Raji (cell line): ENCODE data around the gene MT1M.

ENCODE experiments used
- POLR2A ChIP-seq: IDR thresholded peaks from 2 replicates; pipeline ENCODE4 v1.6.1; 2011; ENCODE audit warnings: low read depth, low read length, control low read depth; ENCODE audit not compliant: insufficient read depth

The MT1M gene

GRCh38 chr16:56632156-56632847 is at the start of gene MT1M:
TSS of gene MT1M (plus strand) at chr16:56632659. CDS start at chr16:56632732, 73 bp downstream.
- no peak for TF ChIP-seq POLR2A

DNA sequence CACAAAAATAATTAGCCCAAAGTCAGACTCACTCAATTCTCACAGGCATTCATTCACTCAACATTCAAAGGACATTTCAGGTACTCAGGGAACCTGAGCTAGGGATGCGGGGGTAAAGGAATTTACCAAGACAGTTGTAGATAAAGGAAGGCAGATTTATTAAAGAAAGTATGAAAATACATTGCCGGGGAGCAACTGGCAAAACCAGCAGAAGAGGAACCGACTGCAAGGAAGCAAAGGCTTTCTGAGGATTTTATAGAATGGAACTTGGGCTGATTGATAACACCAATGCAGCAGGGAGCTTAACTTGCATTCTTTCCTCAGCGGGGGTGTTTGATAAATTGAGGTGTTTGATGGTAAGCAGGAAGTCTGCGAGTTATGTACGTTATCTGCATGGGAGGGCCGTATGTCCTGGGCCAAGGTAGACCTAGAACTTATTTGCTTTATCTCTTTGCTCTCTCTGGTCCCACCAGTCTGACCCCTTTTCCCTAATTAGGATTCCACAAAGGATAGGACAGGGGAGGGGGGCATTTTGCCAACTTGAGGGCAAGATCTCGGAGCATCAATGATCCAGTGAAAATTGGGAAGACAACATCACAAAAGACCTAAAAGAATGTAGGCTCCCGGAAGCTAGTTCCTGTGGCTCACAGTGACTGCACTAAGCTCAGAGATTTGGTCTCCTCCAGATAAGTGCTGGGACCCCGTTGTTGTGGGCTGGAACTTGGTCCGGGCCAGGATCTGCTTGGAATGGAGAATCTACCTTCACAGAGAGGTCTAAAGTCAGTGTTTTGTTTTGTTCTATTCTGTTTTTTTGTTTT is 48.9 kb upstream of the MT1M start:
- TF ChIP-seq POLR2A: no peak

- no peak for TF ChIP-seq POLR2A
Measured at GRCh38 chr16:56584276-56584675, 48.2 kb upstream of the MT1M start.

DNA sequence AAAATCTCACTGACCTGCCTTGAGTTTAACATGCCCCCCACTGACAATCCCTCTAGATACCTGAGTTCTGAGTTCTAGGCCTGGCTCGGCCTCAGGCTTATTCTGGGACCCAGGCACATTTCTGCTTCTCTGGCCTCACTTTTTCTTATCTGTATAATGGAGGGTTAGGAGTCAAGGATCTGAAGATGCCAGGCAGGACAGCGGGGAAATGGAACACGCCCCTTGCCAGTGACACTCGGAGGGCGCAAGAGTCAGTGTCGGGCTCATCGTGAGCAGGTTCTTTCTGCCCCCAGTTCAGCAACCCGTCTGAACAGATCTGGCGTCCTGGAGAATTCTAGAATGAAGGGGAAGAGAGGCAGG is 43.7 kb upstream of the MT1M start:
- TF ChIP-seq POLR2A: no peak

DNA sequence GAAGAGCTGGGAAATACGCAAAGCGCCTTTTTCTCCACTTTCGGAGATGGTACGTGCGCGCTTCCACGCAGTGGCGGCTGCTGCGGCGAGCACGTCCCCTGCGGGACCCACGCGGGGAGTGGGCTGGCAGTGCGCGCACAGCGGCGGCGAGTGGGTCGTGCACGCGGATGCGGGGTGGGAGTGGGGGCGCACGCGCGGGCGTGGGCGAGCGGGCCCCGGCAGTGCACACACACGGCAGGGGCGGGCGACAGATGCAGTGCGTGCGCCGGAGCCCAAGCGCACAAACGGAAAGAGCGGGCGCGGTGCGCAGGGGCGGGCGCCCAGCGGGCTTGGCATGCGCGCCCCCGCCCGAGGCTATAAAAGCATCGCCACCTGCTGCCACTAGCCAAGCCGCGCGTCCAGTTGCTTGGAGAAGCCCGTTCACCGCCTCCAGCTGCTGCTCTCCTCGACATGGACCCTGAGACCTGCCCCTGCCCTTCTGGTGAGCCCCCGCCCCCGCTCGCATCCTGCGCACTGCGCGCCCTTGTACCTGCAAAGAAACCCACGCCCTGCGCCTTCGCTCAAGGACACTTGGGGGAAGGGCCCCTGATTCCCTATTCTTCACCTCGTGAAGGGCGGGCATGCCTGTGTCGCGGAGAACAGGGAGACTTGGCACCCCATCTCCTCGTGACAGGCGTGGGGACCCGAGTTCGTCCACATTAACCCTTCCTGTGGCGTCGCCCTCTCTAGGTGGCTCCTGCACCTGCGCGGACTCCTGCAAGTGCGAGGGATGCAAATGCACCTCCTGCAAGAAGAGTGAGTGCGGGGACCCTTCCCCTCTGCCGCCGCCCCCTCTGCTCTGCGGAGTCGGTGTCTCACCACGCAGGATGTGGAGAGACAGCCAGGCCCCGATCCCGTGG is 43.1 kb upstream of the MT1M start, which contains the start of gene MT3:
Gene MT3, plus strand, starts transcription at position 388 of the 899 bp plus-strand sequence. Its CDS starts 63 bp downstream, at position 451.
- no peak for TF ChIP-seq POLR2A

- TF ChIP-seq POLR2A: no peak
Measured at GRCh38 chr16:56591377-56592060, 40.9 kb upstream of the MT1M start.

DNA sequence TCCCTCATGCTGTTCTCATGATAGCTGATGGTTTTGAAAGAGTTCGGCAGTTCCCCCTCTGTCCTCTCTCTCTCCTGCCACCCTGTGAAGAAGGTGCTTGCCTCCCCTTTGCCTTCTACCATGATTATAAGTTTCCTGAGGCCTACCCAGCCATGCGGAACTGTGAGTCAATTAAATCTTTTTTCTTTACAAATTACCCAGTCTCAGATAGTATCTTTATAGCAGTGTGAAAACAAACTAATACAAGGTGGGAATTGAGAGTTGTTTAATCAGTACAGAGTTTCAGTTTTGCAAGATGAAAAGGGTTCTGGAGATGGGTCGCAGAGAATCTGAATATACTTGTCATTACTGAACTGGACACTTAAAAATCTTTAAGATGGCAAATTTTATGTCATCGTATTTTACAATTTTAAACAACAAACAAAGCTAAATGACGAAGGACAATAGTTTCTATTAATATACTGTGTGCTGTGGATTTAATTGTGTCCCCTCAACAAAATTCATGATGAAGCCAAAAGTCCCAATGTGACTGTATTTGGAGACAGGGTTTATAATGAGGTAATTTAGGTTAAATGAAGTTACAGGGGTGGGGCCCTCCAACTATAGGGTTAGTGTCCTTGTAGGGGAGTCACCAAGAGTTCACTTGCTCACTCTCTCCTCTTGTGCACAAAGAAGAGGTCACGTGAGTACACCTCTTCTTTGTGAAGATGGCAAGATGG is 38.7 kb upstream of the MT1M start:
- no peak for TF ChIP-seq POLR2A

DNA sequence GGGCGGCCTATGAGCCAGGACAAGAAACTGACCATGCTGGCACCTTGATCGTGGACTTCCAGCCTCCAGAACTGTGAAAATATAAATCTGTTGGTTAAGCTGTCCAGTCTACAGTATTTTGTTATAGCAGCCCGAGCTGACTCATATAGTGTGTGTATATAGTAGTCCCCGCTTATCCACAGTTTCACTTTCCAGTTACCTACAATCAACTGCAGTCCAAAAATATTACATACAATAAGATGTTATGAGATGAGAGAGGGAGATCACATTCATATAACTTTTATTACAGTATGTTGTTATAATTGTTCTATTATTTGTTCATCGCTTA is 38.2 kb upstream of the MT1M start:
- TF ChIP-seq POLR2A: no peak

DNA sequence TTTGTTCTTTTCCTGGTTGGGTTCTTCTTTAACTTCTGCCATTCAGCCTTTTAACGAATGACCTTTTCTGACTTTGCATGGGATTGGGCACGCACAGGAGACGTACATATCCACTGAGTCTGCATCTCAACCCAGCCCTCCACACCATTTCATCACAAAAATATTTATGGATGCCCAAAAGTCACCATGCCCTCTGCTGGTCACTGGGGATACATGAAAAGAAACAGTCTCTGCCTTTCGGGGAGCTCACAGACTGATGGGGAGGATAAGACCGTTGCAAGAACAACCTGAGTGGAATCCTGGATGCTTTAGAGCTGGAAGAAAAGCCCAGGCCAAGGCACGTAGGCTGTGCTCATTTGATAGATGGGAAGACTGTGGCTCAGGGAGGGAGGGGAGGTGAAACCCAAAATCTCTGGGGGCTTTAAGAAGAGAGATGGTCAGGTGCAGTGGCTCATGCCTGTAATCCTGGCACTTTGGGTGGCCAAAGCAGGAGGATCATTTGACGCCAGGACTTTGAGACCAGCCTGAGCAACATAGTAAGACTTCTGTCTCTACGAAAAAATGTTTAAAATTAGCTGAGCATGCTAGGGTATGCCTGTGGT is 32.0 kb upstream of the MT1M start:
- no peak for TF ChIP-seq POLR2A

- TF ChIP-seq POLR2A: no peak
Measured at GRCh38 chr16:56601325-56601724, 31.1 kb upstream of the MT1M start.

GRCh38 chr16:56603589-56603988 is 28.9 kb upstream of the MT1M start:
- no peak for TF ChIP-seq POLR2A

DNA sequence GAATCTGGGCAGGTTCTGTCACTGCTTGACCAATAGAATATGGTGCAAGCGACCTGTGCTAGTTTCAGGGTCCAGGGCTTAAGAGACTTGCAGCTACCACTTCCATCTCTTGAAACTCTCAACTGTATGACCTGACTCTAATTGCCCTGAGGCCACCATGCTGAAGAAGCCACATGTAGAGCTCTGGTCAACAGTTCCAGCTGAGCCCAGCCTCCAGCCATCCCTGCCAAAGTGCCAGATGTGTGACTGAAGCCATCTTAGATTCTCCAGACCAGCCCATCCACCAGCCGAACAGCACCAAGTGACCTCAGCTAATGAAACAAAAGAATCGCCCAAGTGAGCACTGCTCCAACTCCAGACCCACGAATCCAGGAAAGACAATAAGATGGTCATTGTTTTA is 27.5 kb upstream of the MT1M start:
- TF ChIP-seq POLR2A: no peak

DNA sequence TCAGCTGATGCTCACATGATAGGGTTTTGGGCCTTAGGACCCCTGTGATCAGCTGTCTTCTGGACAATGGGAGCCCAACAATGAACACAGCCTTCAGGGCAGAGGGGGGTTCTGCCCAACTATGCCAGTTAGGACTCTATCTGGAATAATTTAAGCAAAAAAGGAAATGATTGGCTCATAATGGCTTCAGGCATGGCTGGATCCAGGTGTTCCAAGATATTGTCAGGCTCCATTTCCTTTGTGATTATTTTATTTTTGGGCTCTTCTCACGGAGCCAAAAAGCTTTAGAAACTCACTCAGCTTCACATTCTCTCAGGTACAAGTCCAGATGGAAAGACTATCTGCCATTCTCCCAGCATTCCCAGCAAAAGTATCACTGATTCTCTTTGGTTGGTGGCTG is 27.0 kb upstream of the MT1M start:
- no peak for TF ChIP-seq POLR2A

DNA sequence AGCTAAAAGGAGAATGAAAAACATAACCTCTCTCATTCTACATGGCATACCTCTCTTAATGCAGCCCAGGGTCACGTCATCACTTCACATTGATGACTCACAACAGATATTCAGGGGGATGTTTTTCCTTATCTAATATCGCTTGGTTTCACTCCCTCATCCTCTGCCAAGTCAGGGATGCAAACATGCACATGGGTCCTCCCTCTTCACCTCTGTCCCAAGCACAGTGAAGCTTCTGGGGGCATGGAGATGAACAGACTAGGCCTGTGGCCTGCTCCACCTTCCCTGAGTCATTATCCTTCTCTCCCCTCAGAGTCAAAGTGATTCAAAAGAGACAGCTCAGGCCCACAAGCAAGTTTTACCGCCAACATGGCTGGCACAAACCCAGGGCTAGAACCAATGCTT is 26.4 kb upstream of the MT1M start:
- no peak for TF ChIP-seq POLR2A
